WTC11 (cell line): Measurements from ENCODE around the gene IL17RA. TPM values are rescaled to one million over a fixed set of nuclear protein-coding genes. Genes with fewer than 3 reads are reported as not detected.

Source experiments
- ATAC-seq: fragments of 200-7000 bp; cut with Tn5 transposase; 2 replicates; pipeline ENCODE4 v1.10.0; 2021; ENCODE audit warnings: mild to moderate bottlenecking, moderate library complexity
- CTCF ChIA-PET: fragments of 300-600 bp; sonication (Branson Sonifier 250); formaldehyde crosslinking; loops from one replicate; lab custom pipeline; 2021; ENCODE audit warnings: antibody characterized with exemption; lab: Charles Lee
- POLR2A ChIA-PET: fragments of 350-600 bp; sonication (Branson Sonifier 250); formaldehyde crosslinking; loops from one replicate; lab custom pipeline; 2021; ENCODE audit warnings: antibody characterized with exemption; lab: Charles Lee
- DNase-seq: peaks from one replicate; pipeline ENCODE4 v3.0.0; 2021; ENCODE audit warnings: low spot score
- H3K27ac Mint-ChIP-seq: 2 replicates; pipeline ENCODE4 v1.8.0; 2021; ENCODE audit warnings: mixed read lengths
- H3K27me3 Mint-ChIP-seq: 2 replicates; pipeline ENCODE4 v1.8.0; 2021; ENCODE audit warnings: low read depth, mild to moderate bottlenecking, moderate library complexity, mixed read lengths
- H3K36me3 Mint-ChIP-seq: 2 replicates; pipeline ENCODE4 v1.8.0; 2021; ENCODE audit warnings: mixed read lengths
- H3K4me1 Mint-ChIP-seq: 2 replicates; pipeline ENCODE4 v1.8.0; 2022; ENCODE audit warnings: mixed read lengths
- H3K4me3 Mint-ChIP-seq: 2 replicates; pipeline ENCODE4 v1.8.0; 2021; ENCODE audit warnings: mild to moderate bottlenecking, moderate library complexity, mixed read lengths
- H3K9me3 Mint-ChIP-seq: 2 replicates; pipeline ENCODE4 v1.8.0; 2021; ENCODE audit warnings: mixed read lengths
- EMX1 ChIP-seq: fragments of 250-450 bp; sonication (Bioruptor Pico); IDR thresholded peaks from 2 replicates; pipeline ENCODE4 v1.8.0; 2021; ENCODE audit warnings: mild to moderate bottlenecking
- FOXJ3 ChIP-seq: sonication (generic); formaldehyde crosslinking; IDR thresholded peaks from 2 replicates; pipeline ENCODE4 v1.9.0; 2021; ENCODE audit warnings: missing genetic modification reagents, mild to moderate bottlenecking, borderline replicate concordance
- GABPB1 ChIP-seq: sonication (generic); formaldehyde crosslinking; IDR thresholded peaks from 2 replicates; pipeline ENCODE4 v1.8.1; 2023; ENCODE audit warnings: mild to moderate bottlenecking, missing genetic modification reagents
- JUN ChIP-seq: sonication (generic); formaldehyde crosslinking; IDR thresholded peaks from 2 replicates; pipeline ENCODE4 v1.8.0; 2023; ENCODE audit warnings: mild to moderate bottlenecking, missing genetic modification reagents
- TEAD4 ChIP-seq: sonication (generic); formaldehyde crosslinking; IDR thresholded peaks from 2 replicates; pipeline ENCODE4 v1.8.0; 2022; ENCODE audit warnings: mild to moderate bottlenecking, missing genetic modification reagents
- ZNF232 ChIP-seq: sonication (generic); formaldehyde crosslinking; IDR thresholded peaks from 2 replicates; pipeline ENCODE4 v1.8.0; 2022; ENCODE audit warnings: mild to moderate bottlenecking, missing genetic modification reagents
- ZNF416 ChIP-seq: fragments of 250-450 bp; sonication (Bioruptor Pico); IDR thresholded peaks from 2 replicates; pipeline ENCODE4 v1.9.0; 2021; ENCODE audit warnings: mild to moderate bottlenecking, inconsistent platforms
- total RNA-seq: library from RNA; stranded (reverse); gene quantifications from 3 replicates; pipeline ENCODE4 v1.2.3, GENCODE V29; 2021
- TF ChIP-seq, protein P1 (sequence below): sonication (generic); formaldehyde crosslinking; IDR thresholded peaks from 2 replicates; pipeline ENCODE4 v1.8.1; 2022; ENCODE audit warnings: low read depth, mild to moderate bottlenecking, moderate library complexity, missing genetic modification reagents, borderline replicate concordance
- TF ChIP-seq, protein P2 (sequence below): sonication (generic); formaldehyde crosslinking; IDR thresholded peaks from 2 replicates; pipeline ENCODE4 v1.8.0; 2022; ENCODE audit warnings: mild to moderate bottlenecking, missing genetic modification reagents
- TF ChIP-seq, protein P3 (sequence below): sonication (generic); formaldehyde crosslinking; IDR thresholded peaks from 2 replicates; pipeline ENCODE4 v1.8.0; 2022; ENCODE audit warnings: mild to moderate bottlenecking, missing genetic modification reagents
- TF ChIP-seq, protein P4 (sequence below): sonication (generic); formaldehyde crosslinking; IDR thresholded peaks from 2 replicates; pipeline ENCODE4 v1.8.0; 2022; ENCODE audit warnings: mild to moderate bottlenecking, missing genetic modification reagents
- TF ChIP-seq, protein P5 (sequence below): fragments of 250-450 bp; sonication (Bioruptor Pico); IDR thresholded peaks from 2 replicates; pipeline ENCODE4 v2.1.2; 2022; ENCODE audit warnings: mild to moderate bottlenecking, moderate library complexity
- TF ChIP-seq, protein P6 (sequence below): sonication (generic); formaldehyde crosslinking; IDR thresholded peaks from 2 replicates; pipeline ENCODE4 v1.8.0; 2022; ENCODE audit warnings: missing genetic modification reagents
- TF ChIP-seq, protein P7 (sequence below): sonication (generic); formaldehyde crosslinking; IDR thresholded peaks from 2 replicates; pipeline ENCODE4 v1.8.1; 2022; ENCODE audit warnings: mild to moderate bottlenecking, moderate library complexity, missing genetic modification reagents

The IL17RA gene
- total RNA-seq, 1 experiment from 2014 or later = 7.9 TPM

DNA sequence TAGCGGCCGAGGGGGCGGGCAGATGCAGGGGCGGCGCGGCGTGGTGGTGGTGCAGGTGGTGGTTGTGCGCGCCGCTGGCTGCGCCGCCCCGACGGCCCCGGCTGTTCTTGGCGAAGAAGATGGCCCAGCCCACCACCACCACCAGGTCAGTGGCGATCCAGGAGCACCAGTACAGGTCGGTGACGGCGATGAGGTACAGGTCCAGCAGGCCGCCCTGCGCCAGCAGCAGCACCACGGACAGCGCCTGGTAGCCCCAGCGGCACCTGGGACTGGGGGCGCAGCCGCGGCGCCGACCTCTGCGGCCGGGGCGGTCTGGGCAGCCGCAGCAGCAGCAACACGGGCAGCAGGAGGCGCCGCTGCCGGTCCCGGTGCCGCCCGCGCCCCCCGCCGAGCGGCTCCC lies 35.5 kb downstream of the IL17RA start (continued):
- 0 out of 2 replicates have a peak, but pooled peaks have one; percentile 52 for TF ChIP-seq EMX1 (CRISPR knock-in tag)
- TF ChIP-seq FOXJ3 (CRISPR knock-in tag) = no peak

DNA sequence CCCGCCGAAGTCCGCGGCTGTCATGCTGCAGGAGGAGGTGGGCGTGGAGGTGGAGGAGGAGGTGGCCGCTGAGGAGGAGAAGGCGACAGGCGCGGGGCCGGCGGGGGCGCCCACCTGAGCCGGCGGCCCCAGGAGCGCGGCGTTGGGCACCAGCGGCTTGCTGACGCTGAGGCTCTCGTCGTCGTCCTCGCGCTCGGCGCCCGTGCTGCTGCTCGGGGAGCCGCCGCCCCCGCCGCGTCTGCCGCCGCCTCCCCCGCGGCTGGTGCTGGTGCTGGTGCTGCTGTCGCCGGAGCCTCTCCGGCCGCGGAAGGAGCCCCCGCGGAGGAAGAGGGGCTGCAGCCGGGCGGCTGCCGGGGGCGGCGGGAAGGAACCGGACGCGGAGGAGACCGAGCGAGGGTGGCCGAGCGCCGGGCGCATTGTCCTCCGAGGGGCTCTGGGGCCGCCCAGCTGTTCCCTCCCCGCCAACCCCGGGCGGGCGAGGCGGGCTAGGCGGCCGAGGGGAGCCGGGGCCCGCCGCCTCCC lies 36.0 kb downstream of the IL17RA start:
- DNase-seq (peak; percentile 36), ATAC-seq (peak; percentile 3)
- Mint-ChIP-seq H3K9me3 (no peaks in the 10 kb centered on the region), H3K27ac (no peak overlapping the region), H3K27me3 (peaks cover 3% of the 10 kb centered on the region; the same call in 1 of the 2 replicates), H3K4me1 (peaks cover 25% of the 10 kb centered on the region), H3K4me3 (no peak overlapping the region; the same call in 1 of the 2 replicates), H3K36me3 (no peaks in the 10 kb centered on the region)
- ChIA-PET CTCF (interaction anchor here (2.1 kb wide), 1 partner anchor 51 kb away, joined by 11 read pairs; no protein-coding TSS in a partner anchor), POLR2A (no interaction called here)
- TF ChIP-seq ZNF416 (CRISPR knock-in tag) = no peak
- TF ChIP-seq ZNF232 = no peak
- no peak for TF ChIP-seq JUN (CRISPR knock-in tag)
- TF ChIP-seq, protein P1, sequence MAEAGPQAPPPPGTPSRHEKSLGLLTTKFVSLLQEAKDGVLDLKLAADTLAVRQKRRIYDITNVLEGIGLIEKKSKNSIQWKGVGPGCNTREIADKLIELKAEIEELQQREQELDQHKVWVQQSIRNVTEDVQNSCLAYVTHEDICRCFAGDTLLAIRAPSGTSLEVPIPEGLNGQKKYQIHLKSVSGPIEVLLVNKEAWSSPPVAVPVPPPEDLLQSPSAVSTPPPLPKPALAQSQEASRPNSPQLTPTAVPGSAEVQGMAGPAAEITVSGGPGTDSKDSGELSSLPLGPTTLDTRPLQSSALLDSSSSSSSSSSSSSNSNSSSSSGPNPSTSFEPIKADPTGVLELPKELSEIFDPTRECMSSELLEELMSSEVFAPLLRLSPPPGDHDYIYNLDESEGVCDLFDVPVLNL (CRISPR knock-in tag) = peak; percentile 14; the same call in 1 of the 2 replicates

DNA sequence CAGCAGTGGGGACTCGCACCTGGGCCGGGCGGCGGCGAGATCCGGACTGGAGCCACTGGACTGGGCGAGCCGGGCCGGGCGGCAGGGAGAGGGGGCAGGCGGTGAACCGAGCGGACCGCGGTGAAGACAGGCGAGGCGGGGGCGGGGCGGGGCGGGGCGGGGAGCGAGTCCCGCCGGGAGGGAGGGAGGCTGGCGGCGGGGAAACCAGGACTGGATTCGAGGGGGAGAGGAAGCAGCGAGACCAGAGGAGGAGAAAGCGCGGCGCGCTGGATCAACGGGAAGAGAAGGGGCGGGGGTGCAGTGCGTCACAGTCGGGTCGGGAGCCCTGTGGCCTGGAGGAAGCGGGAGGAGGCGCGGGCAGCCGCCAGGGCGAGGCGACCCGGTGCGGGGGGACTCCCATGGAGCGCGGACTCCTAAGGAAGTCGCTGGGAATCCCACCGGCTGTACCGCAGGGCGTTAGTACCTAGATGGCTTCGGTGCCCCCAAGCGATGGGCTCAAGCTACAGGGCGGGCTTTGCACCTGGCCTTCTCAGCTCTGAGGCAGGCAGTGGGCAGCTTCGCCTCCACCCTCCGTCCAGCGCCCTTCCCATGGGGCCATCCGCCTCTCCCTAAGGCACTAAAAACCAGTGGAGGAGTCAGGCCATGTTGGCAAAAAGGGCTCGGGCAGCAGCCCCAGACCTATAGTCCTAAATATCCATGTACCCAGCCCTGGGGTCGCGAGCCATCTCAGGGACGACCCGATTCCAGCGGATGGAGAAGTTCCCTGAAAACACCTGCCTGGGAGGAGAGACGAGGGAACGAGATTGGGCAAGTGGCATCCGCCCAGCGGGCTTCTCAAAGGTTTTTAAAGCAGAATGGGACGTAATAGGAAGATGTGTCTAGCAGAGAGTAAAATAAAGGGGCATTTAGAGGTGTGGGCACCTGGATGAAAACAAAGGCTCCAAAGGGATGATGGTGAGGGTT lies 36.7 kb downstream of the IL17RA start, which contains the start of gene TMEM121B:
Gene TMEM121B, minus strand, starts transcription at position 128 of the 963 bp plus-strand sequence. CDS start 233 bp downstream, outside the sequence.
- peak; percentile 94 for DNase-seq
- H3K36me3 Mint-ChIP-seq = no peaks in the 10 kb centered on the region
- H3K4me3 Mint-ChIP-seq = peak within 1 kb of the TSS; percentile 76
- peak; percentile 74 for ATAC-seq
- peaks cover 24% of the 10 kb centered on the region for H3K4me1 Mint-ChIP-seq
- no peaks in the 10 kb centered on the region for H3K9me3 Mint-ChIP-seq
- ChIA-PET POLR2A (interaction anchor here (1.1 kb wide), 1 partner anchor 78 kb away, joined by 3 read pairs; no protein-coding TSS in a partner anchor), CTCF (interaction anchor here (0.9 to 2.1 kb wide), 7 partner anchors 12 to 380 kb away, joined by 3 to 11 read pairs (median 4); no protein-coding TSS in a partner anchor)
- H3K27me3 Mint-ChIP-seq = peaks cover 3% of the 10 kb centered on the region; the same call in 1 of the 2 replicates
- peak within 1 kb of the TSS; percentile 44 for H3K27ac Mint-ChIP-seq
- TF ChIP-seq, protein P2, sequence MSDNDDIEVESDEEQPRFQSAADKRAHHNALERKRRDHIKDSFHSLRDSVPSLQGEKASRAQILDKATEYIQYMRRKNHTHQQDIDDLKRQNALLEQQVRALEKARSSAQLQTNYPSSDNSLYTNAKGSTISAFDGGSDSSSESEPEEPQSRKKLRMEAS (CRISPR knock-in tag) = peak; percentile 65
- TF ChIP-seq, protein P3, sequence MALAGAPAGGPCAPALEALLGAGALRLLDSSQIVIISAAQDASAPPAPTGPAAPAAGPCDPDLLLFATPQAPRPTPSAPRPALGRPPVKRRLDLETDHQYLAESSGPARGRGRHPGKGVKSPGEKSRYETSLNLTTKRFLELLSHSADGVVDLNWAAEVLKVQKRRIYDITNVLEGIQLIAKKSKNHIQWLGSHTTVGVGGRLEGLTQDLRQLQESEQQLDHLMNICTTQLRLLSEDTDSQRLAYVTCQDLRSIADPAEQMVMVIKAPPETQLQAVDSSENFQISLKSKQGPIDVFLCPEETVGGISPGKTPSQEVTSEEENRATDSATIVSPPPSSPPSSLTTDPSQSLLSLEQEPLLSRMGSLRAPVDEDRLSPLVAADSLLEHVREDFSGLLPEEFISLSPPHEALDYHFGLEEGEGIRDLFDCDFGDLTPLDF (CRISPR knock-in tag) = peak; percentile 39; the same call in 1 of the 2 replicates
- TF ChIP-seq, protein P4, sequence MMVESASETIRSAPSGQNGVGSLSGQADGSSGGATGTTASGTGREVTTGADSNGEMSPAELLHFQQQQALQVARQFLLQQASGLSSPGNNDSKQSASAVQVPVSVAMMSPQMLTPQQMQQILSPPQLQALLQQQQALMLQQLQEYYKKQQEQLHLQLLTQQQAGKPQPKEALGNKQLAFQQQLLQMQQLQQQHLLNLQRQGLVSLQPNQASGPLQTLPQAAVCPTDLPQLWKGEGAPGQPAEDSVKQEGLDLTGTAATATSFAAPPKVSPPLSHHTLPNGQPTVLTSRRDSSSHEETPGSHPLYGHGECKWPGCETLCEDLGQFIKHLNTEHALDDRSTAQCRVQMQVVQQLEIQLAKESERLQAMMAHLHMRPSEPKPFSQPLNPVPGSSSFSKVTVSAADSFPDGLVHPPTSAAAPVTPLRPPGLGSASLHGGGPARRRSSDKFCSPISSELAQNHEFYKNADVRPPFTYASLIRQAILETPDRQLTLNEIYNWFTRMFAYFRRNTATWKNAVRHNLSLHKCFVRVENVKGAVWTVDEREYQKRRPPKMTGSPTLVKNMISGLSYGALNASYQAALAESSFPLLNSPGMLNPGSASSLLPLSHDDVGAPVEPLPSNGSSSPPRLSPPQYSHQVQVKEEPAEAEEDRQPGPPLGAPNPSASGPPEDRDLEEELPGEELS (CRISPR knock-in tag) = peak; percentile 84; the same call in 1 of the 2 replicates
- TF ChIP-seq, protein P1 (CRISPR knock-in tag) = 0 out of 2 replicates have a peak, but pooled peaks have one; percentile 4
- TF ChIP-seq, protein P5, sequence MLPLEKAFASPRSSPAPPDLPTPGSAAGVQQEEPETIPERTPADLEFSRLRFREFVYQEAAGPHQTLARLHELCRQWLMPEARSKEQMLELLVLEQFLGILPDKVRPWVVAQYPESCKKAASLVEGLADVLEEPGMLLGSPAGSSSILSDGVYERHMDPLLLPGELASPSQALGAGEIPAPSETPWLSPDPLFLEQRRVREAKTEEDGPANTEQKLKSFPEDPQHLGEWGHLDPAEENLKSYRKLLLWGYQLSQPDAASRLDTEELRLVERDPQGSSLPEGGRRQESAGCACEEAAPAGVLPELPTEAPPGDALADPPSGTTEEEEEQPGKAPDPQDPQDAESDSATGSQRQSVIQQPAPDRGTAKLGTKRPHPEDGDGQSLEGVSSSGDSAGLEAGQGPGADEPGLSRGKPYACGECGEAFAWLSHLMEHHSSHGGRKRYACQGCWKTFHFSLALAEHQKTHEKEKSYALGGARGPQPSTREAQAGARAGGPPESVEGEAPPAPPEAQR (CRISPR knock-in tag) = no peak
- TF ChIP-seq, protein P6, sequence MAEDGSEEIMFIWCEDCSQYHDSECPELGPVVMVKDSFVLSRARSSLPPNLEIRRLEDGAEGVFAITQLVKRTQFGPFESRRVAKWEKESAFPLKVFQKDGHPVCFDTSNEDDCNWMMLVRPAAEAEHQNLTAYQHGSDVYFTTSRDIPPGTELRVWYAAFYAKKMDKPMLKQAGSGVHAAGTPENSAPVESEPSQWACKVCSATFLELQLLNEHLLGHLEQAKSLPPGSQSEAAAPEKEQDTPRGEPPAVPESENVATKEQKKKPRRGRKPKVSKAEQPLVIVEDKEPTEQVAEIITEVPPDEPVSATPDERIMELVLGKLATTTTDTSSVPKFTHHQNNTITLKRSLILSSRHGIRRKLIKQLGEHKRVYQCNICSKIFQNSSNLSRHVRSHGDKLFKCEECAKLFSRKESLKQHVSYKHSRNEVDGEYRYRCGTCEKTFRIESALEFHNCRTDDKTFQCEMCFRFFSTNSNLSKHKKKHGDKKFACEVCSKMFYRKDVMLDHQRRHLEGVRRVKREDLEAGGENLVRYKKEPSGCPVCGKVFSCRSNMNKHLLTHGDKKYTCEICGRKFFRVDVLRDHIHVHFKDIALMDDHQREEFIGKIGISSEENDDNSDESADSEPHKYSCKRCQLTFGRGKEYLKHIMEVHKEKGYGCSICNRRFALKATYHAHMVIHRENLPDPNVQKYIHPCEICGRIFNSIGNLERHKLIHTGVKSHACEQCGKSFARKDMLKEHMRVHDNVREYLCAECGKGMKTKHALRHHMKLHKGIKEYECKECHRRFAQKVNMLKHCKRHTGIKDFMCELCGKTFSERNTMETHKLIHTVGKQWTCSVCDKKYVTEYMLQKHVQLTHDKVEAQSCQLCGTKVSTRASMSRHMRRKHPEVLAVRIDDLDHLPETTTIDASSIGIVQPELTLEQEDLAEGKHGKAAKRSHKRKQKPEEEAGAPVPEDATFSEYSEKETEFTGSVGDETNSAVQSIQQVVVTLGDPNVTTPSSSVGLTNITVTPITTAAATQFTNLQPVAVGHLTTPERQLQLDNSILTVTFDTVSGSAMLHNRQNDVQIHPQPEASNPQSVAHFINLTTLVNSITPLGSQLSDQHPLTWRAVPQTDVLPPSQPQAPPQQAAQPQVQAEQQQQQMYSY (CRISPR knock-in tag) = peak; percentile 99
- TF ChIP-seq TEAD4 (CRISPR knock-in tag) = no peak
- TF ChIP-seq, protein P7, sequence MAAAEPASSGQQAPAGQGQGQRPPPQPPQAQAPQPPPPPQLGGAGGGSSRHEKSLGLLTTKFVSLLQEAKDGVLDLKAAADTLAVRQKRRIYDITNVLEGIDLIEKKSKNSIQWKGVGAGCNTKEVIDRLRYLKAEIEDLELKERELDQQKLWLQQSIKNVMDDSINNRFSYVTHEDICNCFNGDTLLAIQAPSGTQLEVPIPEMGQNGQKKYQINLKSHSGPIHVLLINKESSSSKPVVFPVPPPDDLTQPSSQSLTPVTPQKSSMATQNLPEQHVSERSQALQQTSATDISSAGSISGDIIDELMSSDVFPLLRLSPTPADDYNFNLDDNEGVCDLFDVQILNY = peak; percentile 50
- TF ChIP-seq GABPB1 = no peak
